CD4-positive, CD25-positive, alpha-beta regulatory T cell (primary cell): Measurements from ENCODE around the gene IGFBP5. TPM values are rescaled to one million over a fixed set of nuclear protein-coding genes. Genes with fewer than 3 reads are reported as not detected.

ENCODE experiments used
- ATAC-seq, 2 donors: fragments of 150-1000 bp; cut with Tn5 transposase; one replicate each; pipeline ENCODE4 v1.10.0; 2021; ENCODE audit warnings: low read depth in 2 of 2, moderate number of reproducible peaks in 2 of 2, moderate library complexity in 1 of 2
- DNase-seq, 3 donors: peaks; one replicate each; pipeline versions ENCODE4 v3.0.0 to v3.0.0-alpha.2; 2012 to 2022; ENCODE audit warnings: mixed read lengths in 1 of 3
- H3K27ac ChIP-seq: one replicate; pipeline ENCODE4 v1.7.0; 2013; ENCODE audit warnings: mild to moderate bottlenecking, low read length; ENCODE audit not compliant: insufficient read depth, poor library complexity, severe bottlenecking
- H3K27me3 ChIP-seq: one replicate; pipeline ENCODE4 v1.7.0; 2013; ENCODE audit warnings: low read length; ENCODE audit not compliant: control insufficient read depth, insufficient read depth
- H3K36me3 ChIP-seq: one replicate; pipeline ENCODE4 v1.7.0; 2013; ENCODE audit warnings: mild to moderate bottlenecking, low read length, moderate library complexity; ENCODE audit not compliant: control insufficient read depth, insufficient read depth
- H3K4me1 ChIP-seq: 2 replicates; pipeline ENCODE4 v1.7.0; 2013; ENCODE audit warnings: mild to moderate bottlenecking, low read length; ENCODE audit not compliant: insufficient read depth, control insufficient read depth, poor library complexity, severe bottlenecking
- H3K4me3 ChIP-seq: one replicate; pipeline ENCODE4 v1.7.0; 2013; ENCODE audit warnings: low read depth, mild to moderate bottlenecking, low read length, moderate library complexity
- H3K9me3 ChIP-seq, 2 experiments: 1 replicate in 1 of 2; 2 replicates in 1 of 2; pipeline ENCODE4 v1.7.0; 2013; ENCODE audit warnings: low read length in 2 of 2, mild to moderate bottlenecking in 1 of 2, moderate library complexity in 1 of 2; ENCODE audit not compliant: control insufficient read depth in 2 of 2
- H3K27ac Mint-ChIP-seq, 3 donors: one replicate each; pipeline ENCODE4 v1.8.0; 2020 to 2022; ENCODE audit warnings: mild to moderate bottlenecking in 3 of 3, mixed read lengths in 3 of 3, moderate library complexity in 2 of 3
- H3K27me3 Mint-ChIP-seq: one replicate; pipeline ENCODE4 v1.8.0; 2022; ENCODE audit warnings: mild to moderate bottlenecking, mixed read lengths
- H3K36me3 Mint-ChIP-seq: one replicate; pipeline ENCODE4 v1.8.0; 2020; ENCODE audit warnings: mixed read lengths
- H3K4me1 Mint-ChIP-seq, 4 donors: one replicate each; pipeline ENCODE4 v1.8.0; 2020 to 2022; ENCODE audit warnings: mixed read lengths in 4 of 4, mild to moderate bottlenecking in 1 of 4
- H3K4me3 Mint-ChIP-seq, 4 donors: one replicate each; pipeline ENCODE4 v1.8.0; 2020 to 2022; ENCODE audit warnings: mild to moderate bottlenecking in 4 of 4, mixed read lengths in 4 of 4, moderate library complexity in 3 of 4
- H3K9me3 Mint-ChIP-seq, 7 donors: one replicate each; pipeline ENCODE4 v1.8.0; 2020 to 2022; ENCODE audit warnings: mixed read lengths in 7 of 7, mild to moderate bottlenecking in 3 of 7, moderate library complexity in 2 of 7
- polyA plus RNA-seq, 4 donors: library from polyadenylated mRNA; unstranded; fragments of 300-500 nt; fragmentation: Illumina TruSeq; gene quantifications; one replicate each; pipeline ENCODE4 v1.2.3, GENCODE V29; 2021
- total RNA-seq: library from RNA; stranded (reverse); gene quantifications from one replicate; pipeline ENCODE4 v1.2.3, GENCODE V29; 2022

The IGFBP5 gene
- total and polyA plus RNA-seq, 5 donors from 2014 or later: 0.05 TPM; not detected in 4

DNA sequence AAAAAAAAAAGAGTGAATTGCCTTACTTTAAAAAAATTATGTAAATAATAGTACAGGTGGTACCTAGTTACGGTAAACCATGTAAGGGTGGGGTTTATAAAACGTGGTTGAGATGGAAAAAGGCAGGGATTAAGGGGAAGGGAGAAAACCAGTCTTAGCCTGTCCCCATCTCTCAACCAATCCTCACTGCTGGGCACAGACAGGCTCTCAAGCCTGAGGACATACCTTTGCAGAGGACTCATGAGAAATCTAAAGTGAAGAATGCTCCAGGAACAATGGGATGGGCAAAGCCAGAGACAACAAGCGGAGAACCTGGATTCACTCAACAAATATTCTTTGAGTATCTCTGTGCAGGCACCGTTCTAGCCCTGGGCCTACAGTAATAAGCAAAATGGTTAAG, 65.6 kb downstream of the IGFBP5 start:
- no peak for DNase-seq
- H3K36me3 ChIP-seq: no peaks in the 10 kb centered on the region
- ATAC-seq: no peak

GRCh38 chr2:216626875-216627245, 68.5 kb downstream of the IGFBP5 start:
- peaks cover 8% of the 10 kb centered on the region for H3K27me3 Mint-ChIP-seq
- no peak overlapping the region for H3K27ac Mint-ChIP-seq
- ATAC-seq (no peak), DNase-seq (no peak)
- no peaks in the 10 kb centered on the region for H3K27me3 ChIP-seq
- H3K36me3 Mint-ChIP-seq: no peaks in the 10 kb centered on the region
- H3K4me3 ChIP-seq: no peak overlapping the region
- H3K27ac ChIP-seq: no peak overlapping the region
- H3K9me3 ChIP-seq: no peaks in the 10 kb centered on the region
- H3K36me3 ChIP-seq: no peaks in the 10 kb centered on the region
- H3K9me3 Mint-ChIP-seq: peaks cover 0 to 2% (median 0%) of the 10 kb centered on the region in 7 donors
- no peaks in the 10 kb centered on the region for H3K4me1 ChIP-seq
- H3K4me3 Mint-ChIP-seq: no peak overlapping the region
- no peaks in the 10 kb centered on the region for H3K4me1 Mint-ChIP-seq

More for the DNA sequence above, 65.6 kb downstream of the IGFBP5 start:
- Histone ChIP-seq H3K4me3 (no peak overlapping the region), H3K27ac (no peak overlapping the region), H3K4me1 (peaks cover 5% of the 10 kb centered on the region), H3K27me3 (no peaks in the 10 kb centered on the region), H3K9me3 (no peaks in the 10 kb centered on the region)
- Mint-ChIP-seq H3K9me3 (peaks cover 0 to 4% (median 0%) of the 10 kb centered on the region in 7 donors), H3K27me3 (peaks cover 31% of the 10 kb centered on the region), H3K4me1 (peaks cover 0 to 12% (median 10%) of the 10 kb centered on the region in 4 donors), H3K4me3 (no peak overlapping the region), H3K27ac (no peak overlapping the region), H3K36me3 (no peaks in the 10 kb centered on the region)

DNA sequence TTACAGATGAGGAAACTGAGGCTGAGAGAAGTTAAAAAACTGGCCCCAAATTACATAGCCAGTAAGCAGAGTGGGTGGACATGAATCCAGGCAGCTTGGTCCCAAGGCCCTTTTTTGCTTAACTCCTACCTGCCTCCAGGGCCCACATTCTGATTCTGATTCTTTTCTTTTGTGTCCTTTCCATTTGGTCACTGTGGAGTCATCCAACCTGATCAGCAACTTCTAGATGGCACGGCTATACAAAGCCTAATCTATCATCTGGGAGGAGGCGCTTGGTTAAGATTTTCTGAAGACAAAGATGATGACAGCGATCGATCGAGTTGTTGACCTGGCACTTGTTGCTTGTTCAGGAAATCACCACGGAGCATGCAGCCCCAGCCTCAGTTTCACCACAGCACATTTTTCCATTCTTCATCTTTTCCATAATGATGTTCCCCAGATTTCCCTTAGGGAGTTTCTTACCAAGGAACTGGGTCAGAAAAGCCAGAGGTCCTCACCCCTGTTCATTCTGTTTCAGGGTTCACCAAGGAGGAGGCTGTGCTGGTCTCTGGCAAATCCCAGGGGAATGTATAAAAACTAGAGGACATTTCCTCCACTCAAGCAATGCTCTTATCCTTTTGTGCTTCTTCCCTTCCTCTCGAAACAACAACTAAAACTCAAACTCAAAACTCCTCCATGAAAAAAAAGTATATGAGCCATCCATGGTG, 69.0 kb downstream of the IGFBP5 start:
- H3K4me3 ChIP-seq: no peak overlapping the region
- no peaks in the 10 kb centered on the region for H3K27me3 ChIP-seq
- no peaks in the 10 kb centered on the region for H3K4me1 ChIP-seq
- H3K27ac ChIP-seq: no peak overlapping the region
- no peaks in the 10 kb centered on the region for H3K9me3 ChIP-seq
- Mint-ChIP-seq H3K27me3 (peaks cover 6% of the 10 kb centered on the region), H3K36me3 (no peaks in the 10 kb centered on the region), H3K9me3 (peaks cover 0 to 2% (median 0%) of the 10 kb centered on the region in 7 donors), H3K4me1 (no peaks in the 10 kb centered on the region), H3K27ac (no peak overlapping the region), H3K4me3 (no peak overlapping the region)
- no peak for ATAC-seq
- DNase-seq: no peak
- H3K36me3 ChIP-seq: no peaks in the 10 kb centered on the region

DNA sequence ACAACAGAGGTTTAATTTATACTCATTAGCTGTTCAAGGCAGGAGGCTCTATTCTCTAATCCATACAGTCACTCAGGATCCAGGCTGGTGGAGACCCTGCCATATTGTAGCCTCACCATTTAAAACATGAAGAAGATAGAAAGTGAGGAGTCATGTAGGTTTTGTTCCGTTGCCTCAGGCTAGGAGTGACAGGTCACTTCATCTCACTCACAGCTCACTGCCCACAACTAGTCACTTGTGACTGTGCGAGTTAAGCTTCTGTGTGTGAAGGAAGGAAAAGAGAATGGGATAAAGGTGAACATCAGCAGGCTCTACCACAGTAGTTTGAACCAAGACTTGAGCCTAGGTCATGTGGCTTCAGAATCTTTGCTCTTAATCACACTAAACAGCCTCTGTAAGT, 71.1 kb downstream of the IGFBP5 start:
- Histone ChIP-seq H3K4me1 (no peaks in the 10 kb centered on the region), H3K4me3 (no peak overlapping the region), H3K9me3 (no peaks in the 10 kb centered on the region), H3K36me3 (no peaks in the 10 kb centered on the region), H3K27me3 (no peaks in the 10 kb centered on the region), H3K27ac (no peak overlapping the region)
- no peaks in the 10 kb centered on the region for H3K36me3 Mint-ChIP-seq
- DNase-seq (no peak), ATAC-seq (no peak)
- no peaks in the 10 kb centered on the region for H3K4me1 Mint-ChIP-seq
- H3K9me3 Mint-ChIP-seq: peaks cover 0 to 2% (median 0%) of the 10 kb centered on the region in 7 donors
- H3K27ac Mint-ChIP-seq: no peak overlapping the region
- H3K4me3 Mint-ChIP-seq: no peak overlapping the region
- no peaks in the 10 kb centered on the region for H3K27me3 Mint-ChIP-seq

- Mint-ChIP-seq H3K9me3 (peaks cover 0 to 2% (median 0%) of the 10 kb centered on the region in 7 donors), H3K27me3 (peaks cover 4% of the 10 kb centered on the region), H3K4me1 (no peaks in the 10 kb centered on the region), H3K36me3 (no peaks in the 10 kb centered on the region), H3K27ac (no peak overlapping the region), H3K4me3 (no peak overlapping the region)
- Histone ChIP-seq H3K36me3 (no peaks in the 10 kb centered on the region), H3K27me3 (no peaks in the 10 kb centered on the region), H3K4me3 (no peak overlapping the region), H3K9me3 (no peaks in the 10 kb centered on the region), H3K27ac (no peak overlapping the region), H3K4me1 (no peaks in the 10 kb centered on the region)
- ATAC-seq: no peak
- no peak for DNase-seq
Measured at GRCh38 chr2:216622526-216622925, 72.8 kb downstream of the IGFBP5 start.

Other genes starting within 250 kb of the IGFBP5 start
- gene RPL37A, start 196.7 kb downstream of the IGFBP5 start, total RNA-seq: 2,531 TPM
- gene RPL37A, start 196.7 kb downstream of the IGFBP5 start, polyA plus RNA-seq: 1,000 to 10,000 TPM; 3,362 to 4,158 (median 3,782) TPM
- not detected for gene IGFBP2, start 62.1 kb downstream of the IGFBP5 start, total RNA-seq
- gene IGFBP2, start 62.1 kb downstream of the IGFBP5 start, polyA plus RNA-seq: not detected
- gene TNP1, start 164.5 kb upstream of the IGFBP5 start, total RNA-seq: not detected
- gene TNP1, start 164.5 kb upstream of the IGFBP5 start, polyA plus RNA-seq: not detected